GM19395 (cell line): ENCODE measurements around the gene SORBS2.

Source experiments
- ATAC-seq: cut with Tn5 transposase; IDR thresholded peaks from one replicate; pipeline ENCODE4 v1.9.1; 2021; ENCODE audit warnings: mild to moderate bottlenecking, moderate library complexity; ENCODE audit not compliant: unreplicated experiment

Gene SORBS2

DNA sequence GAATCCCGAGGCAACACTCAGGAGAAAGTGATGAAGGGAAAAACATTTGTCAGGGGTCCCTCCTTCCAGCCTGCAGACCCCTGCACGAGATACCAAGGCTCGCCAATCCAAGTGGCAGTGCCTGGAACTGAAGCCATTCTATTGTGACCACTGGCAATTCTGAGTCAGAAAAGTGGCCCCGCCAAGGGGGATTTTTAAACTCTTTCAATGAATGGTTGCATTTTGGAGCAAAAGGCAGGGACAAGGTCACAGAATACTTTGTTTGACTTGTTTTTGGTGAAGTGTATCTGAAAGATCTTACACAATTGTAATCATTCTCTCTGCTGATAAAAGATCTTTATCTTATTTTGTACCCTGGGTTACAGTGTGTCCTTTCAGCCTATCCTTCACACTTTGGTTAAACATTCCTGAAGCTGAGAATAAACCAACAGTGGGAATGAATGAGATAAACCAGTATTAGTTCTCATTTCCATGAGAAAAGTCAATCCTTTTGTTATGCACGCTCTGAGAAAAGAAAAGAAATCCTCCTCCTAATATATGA, 160.8 kb downstream of the SORBS2 start:
- ATAC-seq = no peak

- no peak for ATAC-seq
Observed at GRCh38 chr4:185648631-185649030, 163.4 kb downstream of the SORBS2 start.

GRCh38 chr4:185645403-185645802, 166.6 kb downstream of the SORBS2 start:
- ATAC-seq = no peak

DNA sequence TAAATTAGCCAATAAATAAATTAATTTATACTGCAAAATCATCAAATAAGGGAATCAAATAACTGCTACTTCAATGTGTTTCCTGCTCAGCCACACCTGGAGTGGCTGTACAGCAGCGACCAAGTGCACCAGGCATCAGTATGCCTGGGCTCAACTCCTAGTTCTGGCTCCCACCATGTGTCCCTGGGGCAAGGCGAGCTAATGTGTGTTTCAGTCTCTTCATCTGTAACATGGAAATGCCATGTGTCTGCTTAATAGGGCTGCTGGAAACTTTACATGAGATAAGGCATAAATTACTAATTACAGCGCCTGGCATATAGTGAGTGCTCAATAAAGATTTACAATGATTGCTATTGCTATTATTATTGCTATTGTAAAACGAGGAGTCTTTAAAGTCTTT, 167.6 kb downstream of the SORBS2 start:
- no peak for ATAC-seq

- no peak for ATAC-seq
Observed at GRCh38 chr4:185642907-185643306, 169.1 kb downstream of the SORBS2 start.

DNA sequence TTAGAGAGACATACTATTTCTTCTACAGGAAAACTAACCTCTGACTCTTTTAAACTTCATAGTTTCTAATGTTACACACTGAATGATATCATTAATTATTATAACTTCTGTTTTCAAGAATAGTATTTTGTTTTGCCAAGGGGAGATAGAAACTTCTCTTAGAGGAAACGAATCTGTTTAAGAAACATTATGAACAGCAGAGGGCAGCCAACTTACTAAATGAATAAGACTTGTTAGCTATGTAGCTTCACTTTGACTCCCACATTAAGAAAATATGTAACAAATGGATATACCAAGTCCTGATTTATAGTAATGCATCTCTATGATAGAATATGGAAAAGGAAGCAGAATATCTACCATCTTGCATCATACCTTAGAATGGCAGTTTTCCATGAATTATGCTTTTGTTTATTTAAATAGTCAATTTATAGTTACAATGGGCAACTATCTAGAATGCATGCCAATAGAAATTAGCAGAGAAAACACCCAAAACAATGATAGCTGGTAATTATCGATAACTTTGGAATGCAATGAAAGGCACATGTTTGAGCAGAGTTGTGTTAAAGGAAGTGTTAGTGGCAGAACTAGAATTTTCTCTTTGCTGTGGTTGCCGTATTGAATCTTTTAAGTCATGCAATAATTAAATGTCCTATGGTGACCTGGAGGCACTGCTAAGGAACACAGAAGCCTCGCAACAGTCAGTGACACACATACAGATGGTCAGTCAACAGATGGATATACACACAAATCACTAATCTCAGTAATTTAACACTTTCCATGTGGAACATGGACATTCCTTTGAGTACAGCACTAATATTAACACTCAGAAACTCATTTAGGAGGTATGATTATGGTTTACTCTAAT, 171.0 kb downstream of the SORBS2 start:
- no peak for ATAC-seq

- no peak for ATAC-seq
Observed at GRCh38 chr4:185638548-185639301, 173.3 kb downstream of the SORBS2 start.

DNA sequence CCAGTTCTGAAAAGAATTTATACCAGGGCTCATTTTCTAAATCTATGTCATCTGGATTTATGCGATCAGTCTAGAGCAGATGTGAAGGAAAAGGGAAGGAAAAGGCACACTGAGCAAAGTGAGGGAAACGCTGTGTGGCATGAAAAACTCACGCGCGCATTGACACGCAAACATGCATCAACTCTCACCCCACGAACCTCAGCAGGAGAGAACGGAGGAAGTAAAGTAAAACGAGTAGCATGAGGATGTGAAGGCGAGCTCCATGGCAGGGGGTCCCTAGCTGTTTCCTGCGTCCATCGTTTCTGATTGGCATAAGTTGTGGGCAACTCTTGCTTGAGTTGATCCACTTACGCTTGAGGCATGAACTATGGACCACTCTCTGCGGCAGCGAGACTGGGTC, 173.9 kb downstream of the SORBS2 start:
- ATAC-seq = no peak

GRCh38 chr4:185637163-185637875, 174.7 kb downstream of the SORBS2 start:
- no peak for ATAC-seq

- ATAC-seq = no peak
Observed at GRCh38 chr4:185634066-185634652, 177.8 kb downstream of the SORBS2 start.

DNA sequence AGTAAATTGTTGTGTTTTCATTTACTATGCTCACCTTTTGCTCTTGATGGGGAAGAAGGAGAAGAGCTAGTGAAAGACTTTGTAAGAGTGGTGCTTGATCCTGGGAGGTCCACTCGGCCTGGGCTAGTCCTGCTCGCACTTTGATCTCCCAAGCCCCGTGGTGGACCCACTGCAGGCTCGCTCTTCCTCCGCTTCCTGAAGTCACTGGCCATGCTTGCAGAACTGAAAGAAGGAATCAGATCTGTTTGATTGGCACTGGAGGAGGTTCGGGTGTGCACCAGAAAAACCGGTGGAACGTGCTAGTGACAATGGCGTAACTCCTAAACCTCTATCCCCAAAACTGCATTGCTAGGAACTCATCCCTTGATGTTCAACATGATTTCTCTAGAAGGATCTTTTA, 185.2 kb downstream of the SORBS2 start:
- ATAC-seq = no peak

- ATAC-seq = no peak
Observed at GRCh38 chr4:185625503-185625902, 186.5 kb downstream of the SORBS2 start.

GRCh38 chr4:185624259-185624589, 187.8 kb downstream of the SORBS2 start:
- no peak for ATAC-seq

- ATAC-seq = no peak
Observed at GRCh38 chr4:185623444-185624258, 188.3 kb downstream of the SORBS2 start.

DNA sequence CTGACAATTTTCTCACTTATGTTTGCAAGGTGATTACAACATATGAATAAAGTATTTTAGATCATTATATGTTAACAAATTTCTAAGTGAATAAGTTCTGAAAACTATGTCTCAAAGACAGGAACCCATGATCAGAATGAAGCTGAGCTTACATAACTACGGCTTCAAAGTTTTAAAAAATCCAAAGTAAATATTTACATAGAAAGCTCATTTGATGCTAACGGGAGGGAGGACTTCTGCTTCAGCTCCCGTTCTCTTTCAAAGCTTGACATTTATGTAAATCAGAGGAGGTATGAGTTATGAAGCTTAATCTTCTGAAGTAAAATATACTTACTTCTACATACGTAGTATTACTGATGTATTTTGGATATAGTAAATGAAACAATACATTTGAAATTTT, 203.8 kb downstream of the SORBS2 start:
- no peak for ATAC-seq

GRCh38 chr4:185602397-185602796, 209.6 kb downstream of the SORBS2 start:
- no peak for ATAC-seq

DNA sequence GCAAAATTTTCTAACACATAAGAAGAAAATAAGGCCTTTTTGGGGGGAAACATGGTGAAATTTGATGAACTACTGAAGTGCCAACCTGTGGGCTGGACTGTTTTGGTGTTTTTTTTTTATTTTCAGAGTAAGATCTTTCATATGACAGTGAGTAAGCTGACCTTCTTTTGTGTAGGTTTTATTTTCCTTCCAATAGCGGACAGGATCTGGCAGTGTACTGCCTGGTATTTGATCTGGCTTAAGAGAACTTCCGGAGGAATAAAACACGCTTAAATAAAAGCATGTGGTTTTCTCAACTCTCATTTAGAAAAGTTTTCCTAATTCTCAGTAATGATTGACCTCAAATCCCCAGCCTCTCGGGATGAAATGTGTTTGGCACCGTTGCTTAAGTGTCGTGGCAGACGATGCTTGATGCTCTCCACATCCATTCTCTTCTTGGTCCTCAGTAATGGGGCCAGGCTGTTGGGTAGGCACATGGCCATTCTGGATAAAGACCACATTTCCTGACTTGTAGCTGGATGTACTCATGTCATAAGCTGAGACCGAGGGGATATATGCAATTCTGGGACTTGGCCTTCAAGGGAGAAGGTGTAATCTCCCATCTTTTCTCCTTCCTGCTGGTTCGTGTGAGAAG, 211.1 kb downstream of the SORBS2 start:
- ATAC-seq = no peak

DNA sequence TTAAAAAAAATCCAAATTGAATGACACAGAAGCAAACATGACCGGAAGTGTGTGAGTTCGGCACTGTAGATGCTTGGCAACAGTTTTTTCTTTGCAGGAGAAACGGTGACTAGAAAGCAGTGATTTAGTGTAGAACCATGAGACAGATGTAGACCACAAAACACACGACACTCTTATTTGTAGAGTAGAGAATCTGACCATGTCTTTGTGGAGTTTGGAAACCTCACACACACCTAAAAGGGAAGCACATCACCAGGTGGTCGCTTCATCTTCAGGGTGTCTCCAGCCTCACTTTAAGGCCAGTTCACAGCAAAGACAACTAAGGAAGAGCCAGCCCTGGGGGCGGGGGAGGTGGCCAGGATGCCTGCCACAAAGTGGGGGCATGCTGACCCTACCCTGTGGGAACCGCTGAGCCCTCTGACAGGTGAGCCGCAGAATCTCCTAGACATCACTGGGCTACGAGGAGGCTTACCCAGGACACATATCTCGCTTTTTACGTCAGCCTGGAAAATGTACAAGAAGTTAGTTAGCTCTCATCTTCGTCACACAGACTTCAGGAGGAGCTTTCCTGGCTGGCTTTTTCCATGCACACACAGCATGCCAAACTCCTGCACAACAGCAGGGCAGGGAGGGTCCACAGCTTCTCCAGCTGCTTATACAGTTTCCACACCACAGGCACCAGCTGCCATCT, 212.3 kb downstream of the SORBS2 start:
- no peak for ATAC-seq
